ENCODE measurements around the gene RMI2.
"Not testable (repeated sequence)": the region's sequence is repeated elsewhere in the genome, so short reads cannot be mapped to it uniquely, and the experiment has no call there.

RMI2 gene

GRCh38 chr16:11377154-11377553 is 31.9 kb downstream of the RMI2 start:
- H3K4me3 ChIP-seq (ENCODE audit: low read depth, low read length) = no peak overlapping the region
- H2BK5ac ChIP-seq (ENCODE audit: low read depth, low read length, poor library complexity) = no peak overlapping the region
- H4K12ac ChIP-seq (ENCODE audit: low read depth, low read length) = no peak overlapping the region
- no peaks in the 10 kb centered on the region for H3K36me3 ChIP-seq (ENCODE audit: control insufficient read depth in 1 of 2, insufficient read depth in 2 of 2, low read length in 2 of 2)
- no peak overlapping the region for H3K18ac ChIP-seq (ENCODE audit: low read length)
- H4K8ac ChIP-seq (ENCODE audit: low read depth, low read length) = no peak overlapping the region
- no peak overlapping the region for H2AK5ac ChIP-seq (ENCODE audit: low read length)
- no peak for DNase-seq
- no peak overlapping the region for H3K4ac ChIP-seq (ENCODE audit: low read depth, low read length)
- no peak overlapping the region for H2BK12ac ChIP-seq (ENCODE audit: low read length)
- H3K4me2 ChIP-seq (ENCODE audit: low read length) = no peak overlapping the region
- H3K23ac ChIP-seq (ENCODE audit: low read length) = no peak overlapping the region
- no peaks in the 10 kb centered on the region for H3K27me3 ChIP-seq (ENCODE audit: insufficient read depth, low read length)
- H3K9ac ChIP-seq (ENCODE audit: low read length) = no peak overlapping the region
- no CpG with 5 or more reads among the region's 3 CpGs for WGBS (ENCODE audit: extremely low coverage, insufficient coverage, insufficient read length)
- no peaks in the 10 kb centered on the region for H3K79me1 ChIP-seq (ENCODE audit: low read length)
- H2BK120ac ChIP-seq (ENCODE audit: insufficient read depth, low read length, poor library complexity) = no peak overlapping the region
- no peak overlapping the region for H2AFZ ChIP-seq (ENCODE audit: insufficient read depth, low read length, poor library complexity)
- no peak overlapping the region for H3K14ac ChIP-seq (ENCODE audit: low read length)
- H4K91ac ChIP-seq (ENCODE audit: low read depth, low read length) = no peak overlapping the region
- H3K4me1 ChIP-seq (ENCODE audit: control insufficient read depth in 1 of 2, insufficient read depth in 2 of 2, low read length in 2 of 2) = no peaks in the 10 kb centered on the region
- no peaks in the 10 kb centered on the region for H3K9me3 ChIP-seq (ENCODE audit: insufficient read depth, low read depth, low read length)
- no peaks in the 10 kb centered on the region for H3K79me2 ChIP-seq (ENCODE audit: control insufficient read depth, insufficient read depth, low read length, poor library complexity)
- H3K27ac ChIP-seq (ENCODE audit: low read depth, low read length) = no peak overlapping the region

GRCh38 chr16:11378951-11379350 is 33.7 kb downstream of the RMI2 start:
- not testable (repeated sequence) for H3K9ac ChIP-seq (ENCODE audit: low read length); H2AK5ac ChIP-seq (ENCODE audit: low read length); H3K4ac ChIP-seq (ENCODE audit: low read depth, low read length); H3K4me1 ChIP-seq (ENCODE audit: control insufficient read depth in 1 of 2, insufficient read depth in 2 of 2, low read length in 2 of 2); H3K27me3 ChIP-seq (ENCODE audit: insufficient read depth, low read length); H4K8ac ChIP-seq (ENCODE audit: low read depth, low read length); H3K27ac ChIP-seq (ENCODE audit: low read depth, low read length); H3K79me1 ChIP-seq (ENCODE audit: low read length); H2BK5ac ChIP-seq (ENCODE audit: low read depth, low read length, poor library complexity); H2BK12ac ChIP-seq (ENCODE audit: low read length); H2AFZ ChIP-seq (ENCODE audit: insufficient read depth, low read length, poor library complexity); H2BK120ac ChIP-seq (ENCODE audit: insufficient read depth, low read length, poor library complexity); H4K12ac ChIP-seq (ENCODE audit: low read depth, low read length); H3K4me3 ChIP-seq (ENCODE audit: low read depth, low read length); H3K23ac ChIP-seq (ENCODE audit: low read length); H3K9me3 ChIP-seq (ENCODE audit: insufficient read depth, low read depth, low read length); H3K4me2 ChIP-seq (ENCODE audit: low read length); H3K14ac ChIP-seq (ENCODE audit: low read length); H3K36me3 ChIP-seq (ENCODE audit: control insufficient read depth in 1 of 2, insufficient read depth in 2 of 2, low read length in 2 of 2); DNase-seq; H4K91ac ChIP-seq (ENCODE audit: low read depth, low read length); H3K18ac ChIP-seq (ENCODE audit: low read length); H3K79me2 ChIP-seq (ENCODE audit: control insufficient read depth, insufficient read depth, low read length, poor library complexity)
- no CpG with 5 or more reads among the region's 5 CpGs for WGBS (ENCODE audit: extremely low coverage, insufficient coverage, insufficient read length)

- Histone ChIP-seq H3K9ac (ENCODE audit: low read length) (no peak overlapping the region), H4K91ac (ENCODE audit: low read depth, low read length) (no peak overlapping the region), H3K14ac (ENCODE audit: low read length) (no peak overlapping the region), H2AFZ (ENCODE audit: insufficient read depth, low read length, poor library complexity) (no peak overlapping the region), H2BK12ac (ENCODE audit: low read length) (no peak overlapping the region), H2BK120ac (ENCODE audit: insufficient read depth, low read length, poor library complexity) (no peak overlapping the region), H3K27ac (ENCODE audit: low read depth, low read length) (no peak overlapping the region), H3K79me1 (ENCODE audit: low read length) (no peaks in the 10 kb centered on the region), H4K12ac (ENCODE audit: low read depth, low read length) (no peak overlapping the region), H3K9me3 (ENCODE audit: insufficient read depth, low read depth, low read length) (no peaks in the 10 kb centered on the region), H3K4me2 (ENCODE audit: low read length) (no peak overlapping the region), H4K8ac (ENCODE audit: low read depth, low read length) (no peak overlapping the region), H3K4me1 (ENCODE audit: control insufficient read depth in 1 of 2, insufficient read depth in 2 of 2, low read length in 2 of 2) (no peaks in the 10 kb centered on the region), H3K27me3 (ENCODE audit: insufficient read depth, low read length) (no peaks in the 10 kb centered on the region), H2AK5ac (ENCODE audit: low read length) (no peak overlapping the region), H3K18ac (ENCODE audit: low read length) (no peak overlapping the region), H3K79me2 (ENCODE audit: control insufficient read depth, insufficient read depth, low read length, poor library complexity) (no peaks in the 10 kb centered on the region), H2BK5ac (ENCODE audit: low read depth, low read length, poor library complexity) (no peak overlapping the region), H3K4ac (ENCODE audit: low read depth, low read length) (no peak overlapping the region), H3K36me3 (ENCODE audit: control insufficient read depth in 1 of 2, insufficient read depth in 2 of 2, low read length in 2 of 2) (no peaks in the 10 kb centered on the region), H3K4me3 (ENCODE audit: low read depth, low read length) (no peak overlapping the region), H3K23ac (ENCODE audit: low read length) (no peak overlapping the region)
- DNase-seq = peak in 1 of 2 donors; percentile 16
- no CpG with 5 or more reads among the region's 7 CpGs for WGBS (ENCODE audit: extremely low coverage, insufficient coverage, insufficient read length)
Measured at GRCh38 chr16:11379420-11379819, 34.2 kb downstream of the RMI2 start.

GRCh38 chr16:11380836-11381235 is 35.6 kb downstream of the RMI2 start:
- WGBS (ENCODE audit: extremely low coverage, insufficient coverage, insufficient read length) = no CpG with 5 or more reads among the region's 9 CpGs
- Histone ChIP-seq H4K8ac (ENCODE audit: low read depth, low read length) (no peak overlapping the region), H2AFZ (ENCODE audit: insufficient read depth, low read length, poor library complexity) (no peak overlapping the region), H2BK5ac (ENCODE audit: low read depth, low read length, poor library complexity) (no peak overlapping the region), H3K18ac (ENCODE audit: low read length) (no peak overlapping the region), H3K9me3 (ENCODE audit: insufficient read depth, low read depth, low read length) (no peaks in the 10 kb centered on the region), H3K79me2 (ENCODE audit: control insufficient read depth, insufficient read depth, low read length, poor library complexity) (no peaks in the 10 kb centered on the region), H3K4me3 (ENCODE audit: low read depth, low read length) (no peak overlapping the region), H4K12ac (ENCODE audit: low read depth, low read length) (no peak overlapping the region), H4K91ac (ENCODE audit: low read depth, low read length) (no peak overlapping the region), H3K23ac (ENCODE audit: low read length) (no peak overlapping the region), H2BK12ac (ENCODE audit: low read length) (no peak overlapping the region), H3K14ac (ENCODE audit: low read length) (no peak overlapping the region), H3K4me1 (ENCODE audit: control insufficient read depth in 1 of 2, insufficient read depth in 2 of 2, low read length in 2 of 2) (no peaks in the 10 kb centered on the region), H3K4ac (ENCODE audit: low read depth, low read length) (no peak overlapping the region), H3K9ac (ENCODE audit: low read length) (no peak overlapping the region), H3K79me1 (ENCODE audit: low read length) (no peaks in the 10 kb centered on the region), H2BK120ac (ENCODE audit: insufficient read depth, low read length, poor library complexity) (no peak overlapping the region), H2AK5ac (ENCODE audit: low read length) (no peak overlapping the region), H3K27ac (ENCODE audit: low read depth, low read length) (no peak overlapping the region), H3K27me3 (ENCODE audit: insufficient read depth, low read length) (no peaks in the 10 kb centered on the region), H3K4me2 (ENCODE audit: low read length) (no peak overlapping the region), H3K36me3 (ENCODE audit: control insufficient read depth in 1 of 2, insufficient read depth in 2 of 2, low read length in 2 of 2) (no peaks in the 10 kb centered on the region)
- DNase-seq = no peak

Measured in trophoblast cell (in vitro differentiated cells and primary cell).